ENCODE measurements around the gene SLC13A4. TPM values are rescaled to one million over a fixed set of nuclear protein-coding genes. Genes with fewer than 3 reads are reported as not detected.
"Not testable (repeated sequence)": the region's sequence is repeated elsewhere in the genome, so short reads cannot be mapped to it uniquely, and the experiment has no call there.

The SLC13A4 gene
- total RNA-seq, 2 donors from 2014 or later, result not detected

DNA sequence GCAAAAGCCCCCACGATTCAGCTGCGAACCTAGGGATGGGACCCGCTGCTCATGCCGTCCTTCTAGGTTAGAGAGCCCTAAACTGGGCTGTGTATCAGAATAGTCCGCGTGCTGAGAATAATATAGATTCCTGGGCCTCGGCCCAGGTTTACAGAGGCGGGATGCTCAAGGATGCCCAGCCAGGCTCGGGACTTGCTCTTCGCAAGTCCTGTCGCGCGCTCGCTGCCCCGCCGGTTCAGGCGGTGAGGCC, 65.9 kb downstream of the SLC13A4 start:
- H3K9me3 Mint-ChIP-seq, result no peaks in the 10 kb centered on the region
- ATAC-seq (replicated peaks), result no peak
- no peaks in the 10 kb centered on the region for H3K27me3 Mint-ChIP-seq
- peak overlapping the region; percentile 99 for H3K27ac Mint-ChIP-seq
- peak overlapping the region; percentile 100 for H3K4me3 Mint-ChIP-seq
- H3K4me1 Mint-ChIP-seq, result peaks cover 22% of the 10 kb centered on the region
- peaks cover 13% of the 10 kb centered on the region for H3K36me3 Mint-ChIP-seq (ENCODE audit: low read depth)

- no peaks in the 10 kb centered on the region for H3K9me3 Mint-ChIP-seq
- H3K27ac Mint-ChIP-seq, result peak overlapping the region; percentile 99
- no peak for ATAC-seq (replicated peaks)
- H3K4me3 Mint-ChIP-seq, result peak overlapping the region; percentile 100
- peaks cover 9% of the 10 kb centered on the region for H3K36me3 Mint-ChIP-seq (ENCODE audit: low read depth)
- H3K27me3 Mint-ChIP-seq, result no peaks in the 10 kb centered on the region
- peaks cover 17% of the 10 kb centered on the region for H3K4me1 Mint-ChIP-seq
Observed at GRCh38 chr7:135661311-135662122, 66.5 kb downstream of the SLC13A4 start.

GRCh38 chr7:135659159-135659846, 68.7 kb downstream of the SLC13A4 start:
- no peak for ATAC-seq (replicated peaks)
- Mint-ChIP-seq H3K27me3 (no peaks in the 10 kb centered on the region), H3K4me3 (no peak overlapping the region), H3K9me3 (no peaks in the 10 kb centered on the region), H3K4me1 (peaks cover 12% of the 10 kb centered on the region), H3K27ac (no peak overlapping the region), H3K36me3 (ENCODE audit: low read depth) (peaks cover 4% of the 10 kb centered on the region)

- Mint-ChIP-seq H3K36me3 (ENCODE audit: low read depth) (peaks cover 4% of the 10 kb centered on the region), H3K4me3 (no peak overlapping the region), H3K4me1 (peaks cover 7% of the 10 kb centered on the region), H3K27me3 (no peaks in the 10 kb centered on the region), H3K9me3 (no peaks in the 10 kb centered on the region), H3K27ac (no peak overlapping the region)
- ATAC-seq (replicated peaks), result no peak
Observed at GRCh38 chr7:135658564-135658963, 69.4 kb downstream of the SLC13A4 start.

DNA sequence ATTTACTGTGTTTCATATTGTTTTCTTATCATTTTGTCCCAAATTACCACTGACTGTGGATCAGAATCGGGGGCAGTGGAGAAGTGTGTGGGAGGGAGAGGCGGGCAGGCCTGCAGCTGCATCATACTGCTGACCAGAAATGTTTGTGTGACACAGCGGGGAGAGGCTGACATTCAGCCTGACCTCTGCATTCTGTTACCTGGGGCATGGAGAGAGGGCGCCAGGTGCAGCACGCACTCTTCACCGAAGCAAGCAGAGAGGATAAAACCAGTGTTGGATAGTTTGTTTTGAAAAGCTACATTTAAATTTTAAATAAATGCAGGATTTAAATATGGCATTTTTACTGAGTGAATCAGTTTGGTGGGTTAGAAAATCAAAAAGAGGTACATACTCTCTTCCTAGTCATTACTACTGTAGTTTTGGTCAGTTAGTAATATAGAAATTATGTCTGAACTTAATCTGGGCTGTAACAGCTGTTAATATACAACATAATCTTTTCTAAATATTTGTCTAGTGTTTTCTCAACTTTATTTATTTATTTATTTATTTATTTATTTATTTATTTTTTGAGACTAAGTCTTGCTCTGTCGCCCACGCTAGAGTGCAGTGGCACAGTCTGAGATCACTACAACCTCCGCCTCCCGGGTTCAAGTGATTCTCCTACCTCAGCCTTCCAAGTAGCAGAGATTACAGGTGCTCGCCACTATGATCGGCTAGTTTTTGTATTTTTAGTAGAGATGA, 74.5 kb downstream of the SLC13A4 start:
- ATAC-seq (replicated peaks), result no peak
- Mint-ChIP-seq H3K9me3 (no peaks in the 10 kb centered on the region), H3K27me3 (no peaks in the 10 kb centered on the region), H3K4me3 (no peak overlapping the region), H3K27ac (no peak overlapping the region), H3K4me1 (no peaks in the 10 kb centered on the region), H3K36me3 (ENCODE audit: low read depth) (peaks cover 15% of the 10 kb centered on the region)

DNA sequence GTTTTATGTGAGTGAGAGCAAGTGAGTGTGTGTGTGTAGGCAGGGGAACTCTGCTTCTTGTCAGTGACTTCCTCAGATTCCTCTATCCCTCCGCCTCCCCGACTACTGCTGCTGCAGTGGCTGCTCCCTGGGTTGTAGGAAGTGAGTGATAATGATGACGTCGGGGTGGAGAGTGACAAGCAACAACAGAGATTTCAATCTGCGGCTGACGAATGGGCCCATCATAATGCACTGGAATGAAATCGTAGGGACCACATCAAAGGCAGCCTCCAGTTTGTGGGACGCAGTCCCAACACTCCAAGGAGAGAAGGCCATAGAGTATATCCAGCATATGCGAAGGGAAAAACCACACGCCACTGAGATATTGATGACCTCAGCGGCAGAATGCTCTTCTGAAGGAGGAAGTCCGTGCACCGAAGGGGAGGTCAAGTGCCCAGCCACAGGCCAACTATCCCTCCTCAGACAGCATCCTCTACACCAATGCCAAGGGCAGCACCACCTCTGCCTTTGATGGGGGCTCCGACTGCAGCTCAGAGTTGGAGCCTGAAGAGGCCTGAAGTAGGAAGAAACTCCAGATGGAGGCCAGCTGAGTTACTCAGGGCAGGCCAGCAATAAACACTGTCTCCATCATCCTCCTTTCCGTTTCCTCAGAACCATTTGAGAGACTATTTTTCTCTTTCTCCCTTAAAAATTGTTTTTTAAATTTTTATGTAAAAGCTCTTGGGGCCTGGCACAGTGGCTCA, 77.0 kb downstream of the SLC13A4 start:
- H3K4me3 Mint-ChIP-seq, result no peak overlapping the region
- H3K27me3 Mint-ChIP-seq, result no peaks in the 10 kb centered on the region
- peaks cover 39% of the 10 kb centered on the region for H3K36me3 Mint-ChIP-seq (ENCODE audit: low read depth)
- H3K4me1 Mint-ChIP-seq, result no peaks in the 10 kb centered on the region
- no peak overlapping the region for H3K27ac Mint-ChIP-seq
- no peak for ATAC-seq (replicated peaks)
- no peaks in the 10 kb centered on the region for H3K9me3 Mint-ChIP-seq

DNA sequence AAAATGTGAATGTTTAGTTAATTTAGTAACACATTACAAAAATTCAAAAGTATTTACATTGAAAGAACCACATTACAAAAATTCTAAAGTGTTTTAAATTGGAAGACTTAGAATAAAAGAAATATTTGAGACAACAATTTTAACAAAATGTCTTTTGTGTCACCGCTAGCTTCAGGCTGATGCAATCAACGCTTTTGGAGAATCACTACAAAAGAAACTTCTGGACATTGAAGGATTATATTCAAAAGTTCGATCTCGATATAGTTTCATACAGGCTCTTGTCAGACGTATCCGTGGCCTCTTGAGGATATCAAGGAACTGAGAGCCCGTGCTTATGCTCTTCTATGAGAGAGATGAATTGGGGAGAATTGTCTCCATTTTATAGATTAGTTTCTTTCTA, 79.8 kb downstream of the SLC13A4 start:
- ATAC-seq (replicated peaks), result no peak
- Mint-ChIP-seq H3K27me3 (no peaks in the 10 kb centered on the region), H3K9me3 (no peaks in the 10 kb centered on the region)

DNA sequence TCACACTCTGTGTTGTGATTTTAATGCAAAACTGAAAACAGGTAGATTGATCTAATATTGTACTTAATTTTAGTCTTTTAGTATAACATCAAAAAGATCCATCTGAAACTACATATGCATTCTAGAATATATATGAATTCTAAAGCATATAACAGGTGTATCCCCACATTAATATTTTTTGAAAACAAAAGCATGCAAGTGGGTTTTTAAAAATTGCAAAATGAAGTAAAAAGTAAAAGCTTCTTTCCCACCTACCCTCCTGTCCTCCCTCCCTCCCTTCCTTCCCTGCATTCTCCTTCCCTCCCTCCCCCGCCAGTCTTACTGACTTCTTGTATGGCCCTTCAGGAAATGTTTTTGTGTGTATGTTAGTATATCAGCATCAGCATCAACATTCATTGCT, 80.2 kb downstream of the SLC13A4 start:
- Mint-ChIP-seq H3K9me3 (no peaks in the 10 kb centered on the region), H3K27me3 (no peaks in the 10 kb centered on the region), H3K36me3 (ENCODE audit: low read depth) (peaks cover 67% of the 10 kb centered on the region), H3K27ac (no peak overlapping the region), H3K4me1 (no peaks in the 10 kb centered on the region), H3K4me3 (no peak overlapping the region)
- ATAC-seq (replicated peaks), result no peak

More for the DNA sequence above, 79.8 kb downstream of the SLC13A4 start:
- no peak overlapping the region for H3K4me3 Mint-ChIP-seq
- H3K36me3 Mint-ChIP-seq (ENCODE audit: low read depth), result peaks cover 65% of the 10 kb centered on the region
- H3K27ac Mint-ChIP-seq, result no peak overlapping the region
- H3K4me1 Mint-ChIP-seq, result no peaks in the 10 kb centered on the region

DNA sequence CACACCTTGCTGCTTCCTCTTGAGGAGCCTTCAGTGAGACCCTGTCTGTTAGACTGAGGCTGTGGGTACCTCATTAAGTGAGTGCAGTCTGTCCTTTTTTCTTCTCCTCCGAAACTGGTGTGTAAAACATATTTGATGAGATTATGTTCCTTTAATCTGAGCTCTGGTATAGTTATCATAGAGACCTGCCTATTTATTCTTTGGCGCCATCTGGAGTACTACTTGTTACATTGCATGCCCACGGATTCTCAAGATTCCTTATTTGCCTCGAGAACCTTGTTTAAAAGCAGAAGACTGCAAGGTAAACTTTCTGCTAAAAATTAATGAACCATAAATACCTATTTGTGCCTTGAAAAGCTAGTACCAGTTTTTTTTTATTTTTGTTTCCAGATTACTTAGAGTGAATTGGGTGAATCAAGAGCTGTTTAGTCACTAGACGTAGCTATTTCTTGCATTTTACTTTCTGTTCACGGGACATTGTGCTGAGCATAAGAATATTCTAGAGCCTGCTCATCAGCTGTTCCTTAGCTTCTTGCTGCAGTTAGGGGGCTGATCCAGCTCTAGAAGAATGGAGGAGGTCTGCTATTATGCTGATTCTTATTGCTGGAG, 82.6 kb downstream of the SLC13A4 start:
- no peaks in the 10 kb centered on the region for H3K27me3 Mint-ChIP-seq
- H3K36me3 Mint-ChIP-seq (ENCODE audit: low read depth), result peaks cover 90% of the 10 kb centered on the region
- no peak overlapping the region for H3K4me3 Mint-ChIP-seq
- ATAC-seq (replicated peaks), result no peak
- no peaks in the 10 kb centered on the region for H3K4me1 Mint-ChIP-seq
- H3K27ac Mint-ChIP-seq, result peak overlapping the region; percentile 9
- H3K9me3 Mint-ChIP-seq, result no peaks in the 10 kb centered on the region

- H3K27me3 Mint-ChIP-seq, result no peaks in the 10 kb centered on the region
- H3K27ac Mint-ChIP-seq, result peak overlapping the region; percentile 66
- no peak overlapping the region for H3K4me3 Mint-ChIP-seq
- H3K36me3 Mint-ChIP-seq (ENCODE audit: low read depth), result peaks cover 91% of the 10 kb centered on the region
- no peaks in the 10 kb centered on the region for H3K4me1 Mint-ChIP-seq
- ATAC-seq (replicated peaks), result no peak
- H3K9me3 Mint-ChIP-seq, result no peaks in the 10 kb centered on the region
Observed at GRCh38 chr7:135644729-135645128, 83.3 kb downstream of the SLC13A4 start.

GRCh38 chr7:135644154-135644553, 83.8 kb downstream of the SLC13A4 start:
- Mint-ChIP-seq H3K4me1 (no peaks in the 10 kb centered on the region), H3K27me3 (no peaks in the 10 kb centered on the region), H3K36me3 (ENCODE audit: low read depth) (peaks cover 94% of the 10 kb centered on the region), H3K27ac (peak overlapping the region; percentile 66), H3K9me3 (no peaks in the 10 kb centered on the region), H3K4me3 (no peak overlapping the region)
- no peak for ATAC-seq (replicated peaks)

- peaks cover 91% of the 10 kb centered on the region for H3K36me3 Mint-ChIP-seq (ENCODE audit: low read depth)
- not testable (repeated sequence) for H3K4me1 Mint-ChIP-seq; H3K9me3 Mint-ChIP-seq; H3K4me3 Mint-ChIP-seq; H3K27me3 Mint-ChIP-seq; ATAC-seq (replicated peaks); H3K27ac Mint-ChIP-seq
Observed at GRCh38 chr7:135639690-135640089, 88.3 kb downstream of the SLC13A4 start.

- no peak for ATAC-seq (replicated peaks)
- peak overlapping the region; percentile 14 for H3K27ac Mint-ChIP-seq
- H3K27me3 Mint-ChIP-seq, result no peaks in the 10 kb centered on the region
- H3K9me3 Mint-ChIP-seq, result no peaks in the 10 kb centered on the region
- H3K4me1 Mint-ChIP-seq, result no peaks in the 10 kb centered on the region
- no peak overlapping the region for H3K4me3 Mint-ChIP-seq
- H3K36me3 Mint-ChIP-seq (ENCODE audit: low read depth), result peaks cover 95% of the 10 kb centered on the region
Observed at GRCh38 chr7:135634191-135634878, 93.7 kb downstream of the SLC13A4 start.

All from activated T-helper 17 cell treated with anti-CD3 and anti-CD28 coated beads, Interleukin-2, amount 50 U/mL, for 72 hours (primary cell).